Measurements from ENCODE around the gene NUBP1. TPM values are rescaled to one million over a fixed set of nuclear protein-coding genes. Genes with fewer than 3 reads are reported as not detected.

The NUBP1 gene
- total RNA-seq, 6 experiments from 2014 or later: 14.0 to 27.4 (median 20.9) TPM

GRCh38 chr16:10752843-10753523, 9.3 kb downstream of the NUBP1 start:
- ATAC-seq (peak; percentile 36 to 73 (median 61)), DNase-seq (peak in 1 of 3 donors; percentile 49)
- intact Hi-C loops (cut with DNase I): loop anchor here in 1 of 2 donors (10.0 kb wide), 1 partner anchor 152 kb away; no protein-coding TSS in a partner anchor
- no peak overlapping the region for H3K4me3 ChIP-seq
- no peaks in the 10 kb centered on the region for H3K27me3 ChIP-seq
- peaks cover 0 to 39% (median 15%) of the 10 kb centered on the region in 4 donors for H3K36me3 ChIP-seq
- WGBS (ENCODE audit: insufficient coverage, low coverage, low lambda C conversion rate, missing lambda C conversion rate): 66% methylated on average over 9 of the region's 10 CpGs
- no peaks in the 10 kb centered on the region for H3K9me3 ChIP-seq
- H3K27ac ChIP-seq: no peak overlapping the region
- TF ChIP-seq POLR2A (IDR thresholded peaks at IDR 0.05): no peak
- no peak for TF ChIP-seq CTCF (IDR thresholded peaks at IDR 0.05)
- no peaks in the 10 kb centered on the region for H3K4me1 ChIP-seq

- Histone ChIP-seq H3K27ac (no peak overlapping the region), H3K9me3 (no peaks in the 10 kb centered on the region), H3K27me3 (no peaks in the 10 kb centered on the region), H3K4me1 (no peaks in the 10 kb centered on the region), H3K36me3 (peaks cover 0 to 40% (median 18%) of the 10 kb centered on the region in 4 donors), H3K4me3 (no peak overlapping the region)
- ATAC-seq (no peak), DNase-seq (no peak)
- intact Hi-C loops (cut with DNase I): loop anchor here in 1 of 2 donors (10.0 kb wide), 1 partner anchor 151 kb away; no protein-coding TSS in a partner anchor
- WGBS (ENCODE audit: insufficient coverage, low coverage, low lambda C conversion rate, missing lambda C conversion rate): 98% methylated on average over 7 of the region's 7 CpGs
- TF ChIP-seq CTCF (IDR thresholded peaks at IDR 0.05) (no peak), POLR2A (IDR thresholded peaks at IDR 0.05) (no peak)
Measured at GRCh38 chr16:10753670-10754069, 10.0 kb downstream of the NUBP1 start.

GRCh38 chr16:10754941-10755340, 11.3 kb downstream of the NUBP1 start:
- H3K9me3 ChIP-seq: no peaks in the 10 kb centered on the region
- peaks cover 0 to 50% (median 24%) of the 10 kb centered on the region in 4 donors for H3K36me3 ChIP-seq
- H3K27me3 ChIP-seq: no peaks in the 10 kb centered on the region
- ATAC-seq (no peak), DNase-seq (no peak)
- intact Hi-C loops (cut with DNase I): loop anchor here in 1 of 2 donors (10.0 kb wide), 1 partner anchor 150 kb away; no protein-coding TSS in a partner anchor
- no peak overlapping the region for H3K27ac ChIP-seq
- H3K4me3 ChIP-seq: no peak overlapping the region
- WGBS (ENCODE audit: insufficient coverage, low coverage, low lambda C conversion rate, missing lambda C conversion rate): 78% methylated on average over 4 of the region's 4 CpGs
- no peaks in the 10 kb centered on the region for H3K4me1 ChIP-seq
- TF ChIP-seq POLR2A (IDR thresholded peaks at IDR 0.05) (no peak), CTCF (IDR thresholded peaks at IDR 0.05) (no peak)

- DNase-seq (peak in 1 of 3 donors; percentile 16), ATAC-seq (no peak)
- Histone ChIP-seq H3K9me3 (no peaks in the 10 kb centered on the region), H3K27me3 (no peaks in the 10 kb centered on the region), H3K36me3 (peaks cover 0 to 66% (median 32%) of the 10 kb centered on the region in 4 donors), H3K4me3 (no peak overlapping the region), H3K4me1 (no peaks in the 10 kb centered on the region), H3K27ac (no peak overlapping the region)
- WGBS (ENCODE audit: insufficient coverage, low coverage, low lambda C conversion rate, missing lambda C conversion rate): 68% methylated on average over 5 of the region's 6 CpGs
- TF ChIP-seq CTCF (IDR thresholded peaks at IDR 0.05): no peak
- TF ChIP-seq POLR2A (IDR thresholded peaks at IDR 0.05): no peak
- intact Hi-C loops (cut with DNase I): loop anchor here in 1 of 2 donors (10.0 kb wide), 1 partner anchor 148 kb away; no protein-coding TSS in a partner anchor
Measured at GRCh38 chr16:10756574-10756973, 12.9 kb downstream of the NUBP1 start.

Data from right lobe of liver (tissue), 6 donors.